Panc1 (cell line): ENCODE measurements around the gene FAM177B.

Source experiments
- CTCF ChIP-seq: fragments of 450-650 bp; IDR thresholded peaks from 2 replicates; pipeline ENCODE4 v1.5.1; 2017; ENCODE audit warnings: mild to moderate bottlenecking
- POLR2AphosphoS5 ChIP-seq: IDR thresholded peaks from 2 replicates; pipeline ENCODE4 v1.6.1; 2012; ENCODE audit warnings: mild to moderate bottlenecking, low read depth, low read length, moderate library complexity
- REST ChIP-seq, 2 experiments: IDR thresholded peaks; 2 replicates each; pipeline ENCODE4 v1.6.1; 2011 to 2012; ENCODE audit warnings: low read depth in 2 of 2, control low read depth in 1 of 2, low read length in 1 of 2, mild to moderate bottlenecking in 1 of 2, moderate library complexity in 1 of 2; ENCODE audit not compliant: insufficient read depth in 1 of 2
- SIN3A ChIP-seq: IDR thresholded peaks from 2 replicates; pipeline ENCODE4 v1.6.1; 2012; ENCODE audit warnings: low read depth, mild to moderate bottlenecking, low read length, moderate library complexity, borderline replicate concordance; ENCODE audit not compliant: insufficient read depth

- TF ChIP-seq SIN3A (no peak), CTCF (no peak), POLR2AphosphoS5 (no peak), REST (IDR thresholded peaks at IDR 0.05; ENCODE audit: insufficient read depth in 1 of 2, low read depth in 2 of 2, low read length in 1 of 2) (no peak)
Measured at GRCh38 chr1:222696741-222697140, 40.3 kb upstream of the FAM177B start.
